Measurements from ENCODE around the gene TNFRSF14. TPM values are rescaled to one million over a fixed set of nuclear protein-coding genes. Genes with fewer than 3 reads are reported as not detected.

Gene TNFRSF14
- total and polyA plus RNA-seq, 2 of the 13 experiments (the other 11 are each of a cell fraction or from before 2014, with no cell fraction given): 11.9 to 49.9 TPM

DNA sequence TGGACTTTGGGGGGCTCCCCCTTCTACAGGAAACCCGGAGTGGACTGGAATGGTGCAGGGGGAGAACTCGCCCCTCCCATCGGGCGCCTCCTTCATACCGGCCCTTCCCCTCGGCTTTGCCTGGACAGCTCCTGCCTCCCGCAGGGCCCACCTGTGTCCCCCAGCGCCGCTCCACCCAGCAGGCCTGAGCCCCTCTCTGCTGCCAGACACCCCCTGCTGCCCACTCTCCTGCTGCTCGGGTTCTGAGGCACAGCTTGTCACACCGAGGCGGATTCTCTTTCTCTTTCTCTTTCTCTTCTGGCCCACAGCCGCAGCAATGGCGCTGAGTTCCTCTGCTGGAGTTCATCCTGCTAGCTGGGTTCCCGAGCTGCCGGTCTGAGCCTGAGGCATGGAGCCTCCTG, at the start of gene TNFRSF14 (continued):
- TF ChIP-seq, protein P1, sequence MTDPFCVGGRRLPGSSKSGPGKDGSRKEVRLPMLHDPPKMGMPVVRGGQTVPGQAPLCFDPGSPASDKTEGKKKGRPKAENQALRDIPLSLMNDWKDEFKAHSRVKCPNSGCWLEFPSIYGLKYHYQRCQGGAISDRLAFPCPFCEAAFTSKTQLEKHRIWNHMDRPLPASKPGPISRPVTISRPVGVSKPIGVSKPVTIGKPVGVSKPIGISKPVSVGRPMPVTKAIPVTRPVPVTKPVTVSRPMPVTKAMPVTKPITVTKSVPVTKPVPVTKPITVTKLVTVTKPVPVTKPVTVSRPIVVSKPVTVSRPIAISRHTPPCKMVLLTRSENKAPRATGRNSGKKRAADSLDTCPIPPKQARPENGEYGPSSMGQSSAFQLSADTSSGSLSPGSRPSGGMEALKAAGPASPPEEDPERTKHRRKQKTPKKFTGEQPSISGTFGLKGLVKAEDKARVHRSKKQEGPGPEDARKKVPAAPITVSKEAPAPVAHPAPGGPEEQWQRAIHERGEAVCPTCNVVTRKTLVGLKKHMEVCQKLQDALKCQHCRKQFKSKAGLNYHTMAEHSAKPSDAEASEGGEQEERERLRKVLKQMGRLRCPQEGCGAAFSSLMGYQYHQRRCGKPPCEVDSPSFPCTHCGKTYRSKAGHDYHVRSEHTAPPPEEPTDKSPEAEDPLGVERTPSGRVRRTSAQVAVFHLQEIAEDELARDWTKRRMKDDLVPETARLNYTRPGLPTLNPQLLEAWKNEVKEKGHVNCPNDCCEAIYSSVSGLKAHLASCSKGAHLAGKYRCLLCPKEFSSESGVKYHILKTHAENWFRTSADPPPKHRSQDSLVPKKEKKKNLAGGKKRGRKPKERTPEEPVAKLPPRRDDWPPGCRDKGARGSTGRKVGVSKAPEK (CRISPR knock-in tag; IDR thresholded peaks at IDR 0.05; ENCODE audit: borderline replicate concordance): no peak
- TF ChIP-seq ESRRA (CRISPR knock-in tag; IDR thresholded peaks at IDR 0.05; ENCODE audit: low read depth) (no peak), FOXA3 (CRISPR knock-in tag; IDR thresholded peaks at IDR 0.05) (no peak), ZNF598 (CRISPR knock-in tag; IDR thresholded peaks at IDR 0.05; ENCODE audit: borderline replicate concordance) (peak; percentile 75; the same call in 1 of the 2 replicates), ZSCAN21 (CRISPR knock-in tag; IDR thresholded peaks at IDR 0.05; ENCODE audit: borderline replicate concordance) (peak; percentile 42; the same call in 1 of the 2 replicates), ZNF160 (CRISPR knock-in tag; IDR thresholded peaks at IDR 0.05) (no peak), HNF4G (IDR thresholded peaks at IDR 0.05; ENCODE audit: borderline replicate concordance, low read depth, low read length) (no peak), HNF4G (CRISPR knock-in tag; IDR thresholded peaks at IDR 0.05; ENCODE audit: borderline replicate concordance, low read depth) (no peak), ZNF225 (CRISPR knock-in tag; IDR thresholded peaks at IDR 0.05) (no peak), PHF8 (CRISPR knock-in tag; IDR thresholded peaks at IDR 0.05) (peak; percentile 34; the same call in 1 of the 2 replicates), ZNF749 (CRISPR knock-in tag; IDR thresholded peaks at IDR 0.05; ENCODE audit: borderline replicate concordance) (0 out of 2 replicates have a peak, but pooled peaks have one; percentile 18)
- TF ChIP-seq, protein P2, sequence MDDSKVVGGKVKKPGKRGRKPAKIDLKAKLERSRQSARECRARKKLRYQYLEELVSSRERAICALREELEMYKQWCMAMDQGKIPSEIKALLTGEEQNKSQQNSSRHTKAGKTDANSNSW (CRISPR knock-in tag; IDR thresholded peaks at IDR 0.05; ENCODE audit: borderline replicate concordance): no peak
- TF ChIP-seq, protein P3, sequence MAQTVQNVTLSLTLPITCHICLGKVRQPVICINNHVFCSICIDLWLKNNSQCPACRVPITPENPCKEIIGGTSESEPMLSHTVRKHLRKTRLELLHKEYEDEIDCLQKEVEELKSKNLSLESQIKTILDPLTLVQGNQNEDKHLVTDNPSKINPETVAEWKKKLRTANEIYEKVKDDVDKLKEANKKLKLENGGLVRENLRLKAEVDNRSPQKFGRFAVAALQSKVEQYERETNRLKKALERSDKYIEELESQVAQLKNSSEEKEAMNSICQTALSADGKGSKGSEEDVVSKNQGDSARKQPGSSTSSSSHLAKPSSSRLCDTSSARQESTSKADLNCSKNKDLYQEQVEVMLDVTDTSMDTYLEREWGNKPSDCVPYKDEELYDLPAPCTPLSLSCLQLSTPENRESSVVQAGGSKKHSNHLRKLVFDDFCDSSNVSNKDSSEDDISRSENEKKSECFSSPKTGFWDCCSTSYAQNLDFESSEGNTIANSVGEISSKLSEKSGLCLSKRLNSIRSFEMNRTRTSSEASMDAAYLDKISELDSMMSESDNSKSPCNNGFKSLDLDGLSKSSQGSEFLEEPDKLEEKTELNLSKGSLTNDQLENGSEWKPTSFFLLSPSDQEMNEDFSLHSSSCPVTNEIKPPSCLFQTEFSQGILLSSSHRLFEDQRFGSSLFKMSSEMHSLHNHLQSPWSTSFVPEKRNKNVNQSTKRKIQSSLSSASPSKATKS (CRISPR knock-in tag; IDR thresholded peaks at IDR 0.05): no peak
- TF ChIP-seq, protein P4, sequence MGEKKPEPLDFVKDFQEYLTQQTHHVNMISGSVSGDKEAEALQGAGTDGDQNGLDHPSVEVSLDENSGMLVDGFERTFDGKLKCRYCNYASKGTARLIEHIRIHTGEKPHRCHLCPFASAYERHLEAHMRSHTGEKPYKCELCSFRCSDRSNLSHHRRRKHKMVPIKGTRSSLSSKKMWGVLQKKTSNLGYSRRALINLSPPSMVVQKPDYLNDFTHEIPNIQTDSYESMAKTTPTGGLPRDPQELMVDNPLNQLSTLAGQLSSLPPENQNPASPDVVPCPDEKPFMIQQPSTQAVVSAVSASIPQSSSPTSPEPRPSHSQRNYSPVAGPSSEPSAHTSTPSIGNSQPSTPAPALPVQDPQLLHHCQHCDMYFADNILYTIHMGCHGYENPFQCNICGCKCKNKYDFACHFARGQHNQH (CRISPR knock-in tag; IDR thresholded peaks at IDR 0.05): no peak
- TF ChIP-seq, protein P5, sequence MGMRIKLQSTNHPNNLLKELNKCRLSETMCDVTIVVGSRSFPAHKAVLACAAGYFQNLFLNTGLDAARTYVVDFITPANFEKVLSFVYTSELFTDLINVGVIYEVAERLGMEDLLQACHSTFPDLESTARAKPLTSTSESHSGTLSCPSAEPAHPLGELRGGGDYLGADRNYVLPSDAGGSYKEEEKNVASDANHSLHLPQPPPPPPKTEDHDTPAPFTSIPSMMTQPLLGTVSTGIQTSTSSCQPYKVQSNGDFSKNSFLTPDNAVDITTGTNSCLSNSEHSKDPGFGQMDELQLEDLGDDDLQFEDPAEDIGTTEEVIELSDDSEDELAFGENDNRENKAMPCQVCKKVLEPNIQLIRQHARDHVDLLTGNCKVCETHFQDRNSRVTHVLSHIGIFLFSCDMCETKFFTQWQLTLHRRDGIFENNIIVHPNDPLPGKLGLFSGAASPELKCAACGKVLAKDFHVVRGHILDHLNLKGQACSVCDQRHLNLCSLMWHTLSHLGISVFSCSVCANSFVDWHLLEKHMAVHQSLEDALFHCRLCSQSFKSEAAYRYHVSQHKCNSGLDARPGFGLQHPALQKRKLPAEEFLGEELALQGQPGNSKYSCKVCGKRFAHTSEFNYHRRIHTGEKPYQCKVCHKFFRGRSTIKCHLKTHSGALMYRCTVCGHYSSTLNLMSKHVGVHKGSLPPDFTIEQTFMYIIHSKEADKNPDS (CRISPR knock-in tag; IDR thresholded peaks at IDR 0.05): no peak
- TF ChIP-seq, protein P6, sequence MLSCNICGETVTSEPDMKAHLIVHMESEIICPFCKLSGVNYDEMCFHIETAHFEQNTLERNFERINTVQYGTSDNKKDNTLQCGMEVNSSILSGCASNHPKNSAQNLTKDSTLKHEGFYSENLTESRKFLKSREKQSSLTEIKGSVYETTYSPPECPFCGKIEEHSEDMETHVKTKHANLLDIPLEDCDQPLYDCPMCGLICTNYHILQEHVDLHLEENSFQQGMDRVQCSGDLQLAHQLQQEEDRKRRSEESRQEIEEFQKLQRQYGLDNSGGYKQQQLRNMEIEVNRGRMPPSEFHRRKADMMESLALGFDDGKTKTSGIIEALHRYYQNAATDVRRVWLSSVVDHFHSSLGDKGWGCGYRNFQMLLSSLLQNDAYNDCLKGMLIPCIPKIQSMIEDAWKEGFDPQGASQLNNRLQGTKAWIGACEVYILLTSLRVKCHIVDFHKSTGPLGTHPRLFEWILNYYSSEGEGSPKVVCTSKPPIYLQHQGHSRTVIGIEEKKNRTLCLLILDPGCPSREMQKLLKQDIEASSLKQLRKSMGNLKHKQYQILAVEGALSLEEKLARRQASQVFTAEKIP (CRISPR knock-in tag; IDR thresholded peaks at IDR 0.05; ENCODE audit: borderline replicate concordance): no peak
- TF ChIP-seq, protein P7, sequence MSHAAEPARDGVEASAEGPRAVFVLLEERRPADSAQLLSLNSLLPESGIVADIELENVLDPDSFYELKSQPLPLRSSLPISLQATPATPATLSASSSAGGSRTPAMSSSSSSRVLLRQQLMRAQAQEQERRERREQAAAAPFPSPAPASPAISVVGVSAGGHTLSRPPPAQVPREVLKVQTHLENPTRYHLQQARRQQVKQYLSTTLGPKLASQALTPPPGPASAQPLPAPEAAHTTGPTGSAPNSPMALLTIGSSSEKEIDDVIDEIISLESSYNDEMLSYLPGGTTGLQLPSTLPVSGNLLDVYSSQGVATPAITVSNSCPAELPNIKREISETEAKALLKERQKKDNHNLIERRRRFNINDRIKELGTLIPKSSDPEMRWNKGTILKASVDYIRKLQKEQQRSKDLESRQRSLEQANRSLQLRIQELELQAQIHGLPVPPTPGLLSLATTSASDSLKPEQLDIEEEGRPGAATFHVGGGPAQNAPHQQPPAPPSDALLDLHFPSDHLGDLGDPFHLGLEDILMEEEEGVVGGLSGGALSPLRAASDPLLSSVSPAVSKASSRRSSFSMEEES (CRISPR knock-in tag; IDR thresholded peaks at IDR 0.05): no peak

All from HepG2 (cell line).